ENCODE results near the gene OPCML. TPM values are rescaled to one million over a fixed set of nuclear protein-coding genes. Genes with fewer than 3 reads are reported as not detected.

OPCML gene
- total RNA-seq, 1 donor from 2014 or later = not detected

GRCh38 chr11:133078591-133079404, 453.5 kb downstream of the OPCML start:
- peak in 1 of 2 donors; percentile 33 for DNase-seq (ENCODE audit: low read depth in 2 of 2)

DNA sequence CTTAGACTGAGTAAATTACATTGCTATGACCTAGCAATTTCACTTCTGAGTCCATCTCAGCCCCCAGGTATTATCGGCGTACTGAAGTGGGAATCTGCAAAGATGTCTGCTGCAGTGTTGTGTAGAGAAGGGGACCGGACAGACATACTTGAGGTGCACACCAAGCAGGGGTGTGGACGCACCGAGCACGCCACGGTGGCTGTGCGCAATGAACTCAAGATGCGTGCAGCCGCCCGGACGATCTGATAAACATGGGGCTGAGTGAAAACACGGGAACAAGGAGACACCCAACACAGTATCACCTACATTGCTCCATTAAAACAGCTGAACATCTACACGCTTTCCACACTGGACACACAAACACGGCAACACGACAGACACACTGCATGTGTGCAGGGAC, 454.3 kb downstream of the OPCML start:
- no peak for DNase-seq (ENCODE audit: low read depth in 2 of 2)

GRCh38 chr11:133075351-133075750, 456.9 kb downstream of the OPCML start:
- no peak for DNase-seq (ENCODE audit: low read depth in 2 of 2)

DNA sequence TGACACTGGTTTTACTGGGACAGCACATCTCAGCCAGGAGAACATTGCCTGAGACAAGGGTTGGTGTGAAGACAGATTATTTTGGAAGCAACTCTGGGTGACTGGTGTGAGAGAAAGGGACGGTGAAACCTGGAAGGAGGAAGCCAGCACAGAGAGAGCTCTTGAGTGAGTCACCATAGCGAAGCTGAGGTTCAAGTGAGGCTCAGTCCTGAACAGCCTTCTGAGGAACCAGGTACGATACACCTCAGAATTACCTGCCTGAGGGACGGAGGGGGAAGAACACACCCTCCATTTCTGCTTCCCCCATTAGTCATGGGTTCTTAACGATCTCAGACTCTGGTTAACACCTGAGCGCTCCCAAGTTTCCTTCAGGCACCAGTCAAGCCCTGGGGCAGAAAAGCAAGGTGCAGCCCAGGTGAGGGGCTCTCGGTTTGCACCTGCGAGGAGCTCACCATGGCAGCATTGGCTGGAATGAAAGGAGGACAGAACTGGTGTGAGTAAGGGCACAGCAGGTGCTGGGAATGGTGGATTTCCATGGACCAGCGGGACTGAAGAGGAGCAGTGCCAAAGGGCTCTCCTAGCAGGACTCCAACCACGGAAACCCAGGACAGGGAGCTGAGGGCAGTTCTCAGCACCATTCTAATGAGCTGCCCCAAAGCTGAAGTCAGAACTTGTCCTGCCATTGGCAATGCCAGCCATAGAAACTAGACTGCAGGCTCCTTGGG, 459.3 kb downstream of the OPCML start:
- no peak for DNase-seq (ENCODE audit: low read depth in 2 of 2)

GRCh38 chr11:133072378-133072777, 459.9 kb downstream of the OPCML start:
- DNase-seq (ENCODE audit: low read depth in 2 of 2) = no peak

DNA sequence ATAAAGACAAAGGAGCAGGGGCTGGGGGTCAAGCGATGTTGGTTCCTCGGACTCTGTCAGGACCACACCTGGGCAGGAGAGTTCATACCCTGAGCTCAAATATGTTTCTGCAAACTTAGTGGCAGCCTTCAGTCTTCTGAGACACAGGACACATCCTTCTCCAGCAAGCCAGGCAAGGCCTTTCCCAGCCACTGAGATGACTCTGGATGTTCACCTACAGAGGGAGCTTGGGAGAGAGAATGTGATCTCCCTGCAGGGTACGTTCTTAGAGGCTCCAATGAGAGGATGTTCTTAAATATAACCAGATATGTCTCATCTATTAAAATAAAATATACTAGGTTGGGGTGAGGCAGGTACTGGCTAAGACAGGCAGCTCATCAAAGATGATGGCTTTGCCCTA, 461.5 kb downstream of the OPCML start:
- DNase-seq (ENCODE audit: low read depth in 2 of 2) = no peak

DNA sequence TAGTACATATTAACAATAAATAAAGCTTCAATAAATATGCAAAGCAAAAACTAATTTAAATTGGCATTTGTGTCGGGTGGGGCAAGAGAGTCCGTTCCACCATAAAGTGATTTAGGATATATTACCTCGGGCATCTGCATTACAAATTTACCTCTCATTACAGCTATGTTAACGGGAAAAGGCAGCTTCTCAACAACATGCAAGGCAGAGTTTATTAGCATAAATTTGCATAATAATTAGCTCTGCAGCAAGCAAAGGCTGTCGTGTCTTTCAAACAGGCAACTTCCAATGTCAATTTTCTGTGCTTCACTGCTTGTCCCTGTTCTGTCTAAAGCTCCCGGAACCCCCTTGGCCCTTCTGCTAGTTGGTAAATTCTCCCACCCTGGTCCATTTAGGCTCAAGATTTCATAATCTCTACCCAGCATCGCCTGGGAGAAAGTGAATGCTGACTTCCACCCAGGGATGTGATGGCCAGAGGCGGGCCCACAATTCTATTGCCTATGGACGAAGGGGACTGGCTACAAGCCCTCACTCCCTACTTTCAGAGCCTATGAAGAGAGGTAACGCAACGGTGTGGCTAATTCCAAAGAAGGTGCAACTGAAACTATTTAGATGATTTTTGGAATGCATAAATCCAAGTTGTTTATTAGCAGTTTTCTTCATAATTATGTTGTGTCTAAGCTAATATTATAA, 462.1 kb downstream of the OPCML start:
- no peak for DNase-seq (ENCODE audit: low read depth in 2 of 2)

DNA sequence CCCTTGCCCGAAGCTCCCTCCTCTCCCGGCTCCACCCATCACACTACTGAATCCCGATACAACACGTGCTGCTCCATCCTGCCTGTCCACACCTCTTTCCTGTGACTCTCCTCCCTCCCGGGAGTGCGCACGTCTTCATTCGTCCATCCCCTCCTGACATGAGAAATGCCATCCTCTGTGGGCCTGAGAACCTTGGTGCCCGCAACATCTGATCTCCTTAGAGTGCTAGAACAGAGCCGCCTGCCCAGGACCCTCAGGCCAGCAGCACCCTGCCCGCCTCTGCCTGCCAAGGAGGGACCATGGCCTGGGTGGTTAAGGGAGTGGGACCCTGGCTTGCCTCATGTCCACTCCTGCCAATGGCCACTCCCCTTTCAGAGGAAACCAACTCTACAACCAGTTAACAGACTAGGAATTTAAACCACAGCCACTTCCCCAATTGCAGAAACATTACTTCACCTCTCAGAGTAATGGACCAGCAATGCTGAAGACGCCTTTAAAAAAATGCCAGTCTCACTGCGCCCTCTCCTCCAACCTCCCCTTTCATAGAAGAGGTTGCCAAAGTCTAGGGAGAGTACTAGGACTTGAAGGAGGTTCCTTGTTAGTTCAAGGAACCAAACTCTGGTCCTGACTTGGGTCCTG, 466.3 kb downstream of the OPCML start:
- DNase-seq (ENCODE audit: low read depth in 2 of 2) = no peak

DNA sequence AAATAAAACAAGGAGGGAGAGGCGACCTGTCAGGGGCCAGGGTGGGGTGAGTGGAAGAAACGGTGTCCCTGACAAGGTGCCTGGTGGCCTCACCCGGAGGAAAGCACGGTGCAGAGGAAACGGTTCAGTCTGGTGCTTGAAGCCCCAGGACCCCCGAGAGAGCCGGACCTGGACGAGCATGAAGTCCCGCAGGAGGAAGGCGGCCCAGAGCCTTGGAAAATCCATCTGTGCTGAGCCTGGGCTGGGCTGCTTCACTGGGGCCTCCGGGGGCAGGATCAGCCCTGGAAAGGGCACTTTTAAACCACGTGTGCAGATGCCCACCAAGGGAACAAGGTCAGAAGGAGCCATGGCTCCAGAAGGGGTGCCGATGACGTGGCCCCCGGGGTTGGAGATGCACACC, 467.3 kb downstream of the OPCML start:
- no peak for DNase-seq (ENCODE audit: low read depth in 2 of 2)

DNA sequence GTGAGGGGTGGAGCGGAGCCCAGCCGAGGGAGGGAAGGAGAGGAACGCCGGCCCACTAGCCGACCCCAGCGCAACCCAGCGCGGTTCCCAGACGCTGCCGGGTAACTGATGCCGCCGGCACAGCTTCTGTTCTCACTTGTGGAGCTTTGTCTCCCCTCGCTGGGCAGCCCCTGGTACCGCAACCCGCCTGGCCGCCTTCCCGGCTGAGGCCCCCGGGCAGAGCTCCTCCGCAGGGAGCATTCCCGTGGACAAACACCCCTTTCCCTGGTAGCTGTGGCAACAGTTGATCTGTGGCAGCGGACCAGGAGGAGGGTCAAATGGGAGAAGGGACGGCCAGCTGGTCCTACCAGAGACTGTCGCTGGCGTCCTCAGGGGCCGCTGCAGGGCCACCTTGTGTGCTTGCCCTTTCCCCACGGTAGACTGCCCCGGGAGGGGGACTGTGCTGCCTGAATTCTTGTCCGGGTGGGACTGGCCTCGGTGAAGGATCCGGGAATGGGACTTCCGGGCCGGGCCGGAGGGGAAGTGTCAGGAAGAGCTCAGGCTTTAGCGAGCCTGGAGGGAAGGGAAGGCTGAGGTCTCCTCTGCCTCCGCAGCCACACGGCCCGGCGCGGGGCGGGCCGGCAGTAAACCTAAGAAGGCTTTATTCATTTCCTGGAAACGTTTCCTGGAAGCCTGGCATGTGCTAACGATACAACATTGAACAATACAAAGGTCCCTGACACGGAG, 468.0 kb downstream of the OPCML start:
- peak; percentile 42 to 70 for DNase-seq (ENCODE audit: low read depth in 2 of 2)

- DNase-seq (ENCODE audit: low read depth in 2 of 2) = no peak
Measured at GRCh38 chr11:133058501-133058900, 473.8 kb downstream of the OPCML start.

DNA sequence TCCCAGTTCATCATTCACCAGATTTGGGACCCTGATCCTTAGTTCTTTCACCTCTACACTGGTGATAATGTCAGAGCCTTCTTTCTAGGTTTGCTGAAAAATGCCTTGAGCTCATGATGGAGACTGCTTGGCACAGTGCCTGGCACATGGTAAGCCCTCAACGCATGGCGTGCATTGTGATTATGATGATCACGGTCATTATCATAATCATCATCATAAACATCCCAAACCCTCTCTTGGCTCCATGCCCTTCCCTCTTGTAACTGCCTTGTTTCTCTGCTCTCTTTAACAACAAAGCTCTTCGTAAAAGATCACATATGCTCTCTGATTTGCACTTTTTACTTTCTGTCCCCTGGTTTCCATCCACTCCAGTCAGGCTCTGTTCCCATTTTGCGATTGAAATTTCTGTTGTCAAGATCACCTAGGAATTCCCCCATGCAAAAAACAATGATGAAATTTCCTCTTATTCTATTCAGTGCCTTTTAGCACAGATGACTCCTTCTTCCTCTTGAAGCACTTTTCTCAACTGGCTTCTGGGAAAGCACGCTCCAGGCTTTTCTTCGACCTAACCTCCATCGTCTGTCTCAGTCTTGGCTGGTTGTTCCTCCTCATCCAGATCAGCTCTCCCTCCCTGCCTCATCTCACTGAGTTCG, 479.1 kb downstream of the OPCML start:
- DNase-seq (ENCODE audit: low read depth in 2 of 2) = no peak

GRCh38 chr11:133052537-133052936, 479.8 kb downstream of the OPCML start:
- no peak for DNase-seq (ENCODE audit: low read depth in 2 of 2)

- no peak for DNase-seq (ENCODE audit: low read depth in 2 of 2)
Measured at GRCh38 chr11:133049244-133050019, 482.9 kb downstream of the OPCML start.

DNA sequence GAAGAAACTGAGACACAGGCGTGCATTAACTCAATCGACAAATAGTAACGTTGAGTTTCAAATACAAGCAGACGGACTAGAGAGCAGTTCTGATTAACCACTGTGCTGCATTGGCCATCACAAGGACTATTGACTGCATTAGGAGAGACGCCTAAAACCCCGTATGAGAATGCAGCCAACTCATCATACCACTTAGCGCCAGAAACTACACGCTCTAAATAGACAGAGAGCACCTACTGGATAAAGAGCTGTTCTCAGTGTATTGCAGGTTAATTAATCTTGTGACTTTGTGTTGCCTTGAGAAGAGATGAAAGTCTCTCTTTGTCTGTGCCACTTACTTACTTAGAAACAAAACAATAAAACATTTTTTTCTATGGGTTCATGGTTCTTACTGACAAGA, 484.0 kb downstream of the OPCML start:
- DNase-seq (ENCODE audit: low read depth in 2 of 2) = no peak

DNA sequence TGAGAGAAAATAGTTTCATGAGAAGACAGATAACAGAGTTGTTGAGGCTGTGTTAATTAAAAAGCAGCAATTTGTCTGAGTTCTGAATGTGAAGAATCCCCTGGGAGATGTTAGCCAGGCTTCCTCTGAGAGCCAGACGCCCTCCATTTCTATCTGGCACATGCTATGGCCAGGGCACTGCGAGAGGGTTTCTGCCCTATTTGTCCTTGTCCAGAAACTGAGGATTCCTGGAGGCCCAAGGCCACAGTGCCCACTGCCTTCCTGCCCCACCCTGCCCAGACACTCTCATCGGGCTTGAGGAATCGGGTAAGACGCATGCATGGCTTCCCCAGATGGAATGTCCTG, 484.6 kb downstream of the OPCML start:
- DNase-seq (ENCODE audit: low read depth in 2 of 2) = no peak

- DNase-seq (ENCODE audit: low read depth in 2 of 2) = no peak
Measured at GRCh38 chr11:133047036-133047770, 485.1 kb downstream of the OPCML start.

DNA sequence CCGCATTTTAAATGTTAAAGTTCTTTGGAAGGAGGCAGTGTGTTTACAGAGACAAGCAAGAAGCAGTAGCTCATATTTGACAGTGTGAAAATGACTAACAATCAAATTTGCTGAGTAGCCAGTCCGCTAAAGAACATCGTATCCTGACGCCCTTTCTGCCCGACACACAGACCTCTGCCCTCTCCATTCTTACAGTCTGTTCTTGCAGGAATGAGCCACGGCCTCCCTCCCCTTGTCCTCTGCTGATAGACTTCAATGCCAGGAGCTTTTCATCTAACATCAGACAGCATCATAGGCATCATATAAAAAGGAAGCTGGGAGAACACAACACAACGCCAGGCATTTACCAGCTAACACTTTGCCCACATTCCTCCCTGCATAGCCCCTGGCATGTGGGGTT, 486.0 kb downstream of the OPCML start:
- no peak for DNase-seq (ENCODE audit: low read depth in 2 of 2)

Data from dermis microvascular lymphatic vessel endothelial cell (primary cell).